Activated CD8-positive, alpha-beta memory T cell treated with anti-CD3 and anti-CD28 coated beads, Interleukin-2, amount 10 ng/mL, durations not matched to agents 7 days and 5 days (primary cell): ENCODE results near the gene PLCD1. TPM values are rescaled to one million over a fixed set of nuclear protein-coding genes. Genes with fewer than 3 reads are reported as not detected.
"Not testable (repeated sequence)": the region's sequence is repeated elsewhere in the genome, so short reads cannot be mapped to it uniquely, and the experiment has no call there.

Source experiments
- ATAC-seq: fragments of 150-1000 bp; cut with Tn5 transposase; one replicate; pipeline ENCODE4 v1.10.0; 2021; ENCODE audit warnings: moderate library complexity
- CTCF ChIA-PET: fragments of 350-600 bp; sonication (Branson Sonifier 250); formaldehyde crosslinking; loops from one replicate; lab custom pipeline; 2021; ENCODE audit warnings: antibody characterized with exemption; lab: Charles Lee
- DNase-seq: peaks from one replicate; pipeline ENCODE4 v3.0.0-alpha.2; 2020
- H3K27ac Mint-ChIP-seq: one replicate; pipeline ENCODE4 v1.8.0; 2021; ENCODE audit warnings: mild to moderate bottlenecking, mixed read lengths
- H3K27me3 Mint-ChIP-seq: one replicate; pipeline ENCODE4 v1.8.0; 2021; ENCODE audit warnings: mixed read lengths
- H3K36me3 Mint-ChIP-seq: one replicate; pipeline ENCODE4 v1.8.0; 2021; ENCODE audit warnings: mild to moderate bottlenecking, mixed read lengths
- H3K4me1 Mint-ChIP-seq: one replicate; pipeline ENCODE4 v1.8.0; 2021; ENCODE audit warnings: mixed read lengths
- H3K4me3 Mint-ChIP-seq: one replicate; pipeline ENCODE4 v1.8.0; 2021; ENCODE audit warnings: mild to moderate bottlenecking, moderate library complexity, mixed read lengths
- H3K9me3 Mint-ChIP-seq: one replicate; pipeline ENCODE4 v1.8.0; 2022; ENCODE audit warnings: low read depth, mixed read lengths
- total RNA-seq, 2 experiments: library from RNA; stranded (reverse); gene quantifications; one replicate each; pipeline ENCODE4 v1.2.3, GENCODE V29; 2021

PLCD1 gene
- total RNA-seq, 2 experiments from 2014 or later: 12.3 to 20.6 TPM

- no peaks in the 10 kb centered on the region for H3K27me3 Mint-ChIP-seq
- H3K4me1 Mint-ChIP-seq: no peaks in the 10 kb centered on the region
- DNase-seq (no peak), ATAC-seq (no peak)
- CTCF ChIA-PET: no interaction called here
- no peak overlapping the region for H3K27ac Mint-ChIP-seq
- H3K9me3 Mint-ChIP-seq: no peaks in the 10 kb centered on the region
- H3K4me3 Mint-ChIP-seq: no peak overlapping the region
- H3K36me3 Mint-ChIP-seq: no peaks in the 10 kb centered on the region
These were observed 18.5 kb upstream of the PLCD1 start for GRCh38 chr3:38047896-38048295.

- no peaks in the 10 kb centered on the region for H3K9me3 Mint-ChIP-seq
- ATAC-seq (no peak), DNase-seq (no peak)
- H3K36me3 Mint-ChIP-seq: no peaks in the 10 kb centered on the region
- CTCF ChIA-PET: no interaction called here
- no peak overlapping the region for H3K4me3 Mint-ChIP-seq
- H3K27ac Mint-ChIP-seq: no peak overlapping the region
- no peaks in the 10 kb centered on the region for H3K27me3 Mint-ChIP-seq
- H3K4me1 Mint-ChIP-seq: no peaks in the 10 kb centered on the region
These were observed 17.4 kb upstream of the PLCD1 start for GRCh38 chr3:38046821-38047220.

- Mint-ChIP-seq H3K9me3 (no peaks in the 10 kb centered on the region), H3K4me3 (no peak overlapping the region), H3K27me3 (no peaks in the 10 kb centered on the region), H3K36me3 (no peaks in the 10 kb centered on the region), H3K4me1 (no peaks in the 10 kb centered on the region), H3K27ac (no peak overlapping the region)
- no peak for DNase-seq
- CTCF ChIA-PET: no interaction called here
- no peak for ATAC-seq
These were observed 16.6 kb upstream of the PLCD1 start for GRCh38 chr3:38046027-38046426.

DNA sequence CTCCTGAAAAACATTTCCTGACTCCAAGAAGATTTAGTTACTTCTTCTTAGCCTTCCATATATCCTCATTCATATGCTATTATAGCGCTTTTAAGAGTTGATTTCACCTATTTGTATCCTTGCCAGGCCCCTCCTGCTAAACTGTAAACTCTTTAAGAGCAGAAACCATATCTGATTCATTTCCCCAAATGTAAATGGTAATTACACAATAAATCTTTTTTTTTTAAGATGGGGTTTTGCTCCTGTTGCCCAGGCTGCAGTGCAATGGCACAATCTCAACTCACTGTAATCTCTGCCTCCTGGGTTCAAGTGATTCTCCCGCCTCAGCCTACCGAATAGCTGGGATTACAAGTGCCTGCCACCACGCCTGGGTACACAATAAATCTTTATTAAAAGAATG, 14.0 kb upstream of the PLCD1 start:
- ATAC-seq (no peak), DNase-seq (no peak)
- Mint-ChIP-seq H3K36me3 (peaks cover 1% of the 10 kb centered on the region), H3K27ac (no peak overlapping the region), H3K4me3 (no peak overlapping the region), H3K9me3 (no peaks in the 10 kb centered on the region), H3K27me3 (peaks cover 2% of the 10 kb centered on the region), H3K4me1 (peaks cover 19% of the 10 kb centered on the region)
- CTCF ChIA-PET: no interaction called here

DNA sequence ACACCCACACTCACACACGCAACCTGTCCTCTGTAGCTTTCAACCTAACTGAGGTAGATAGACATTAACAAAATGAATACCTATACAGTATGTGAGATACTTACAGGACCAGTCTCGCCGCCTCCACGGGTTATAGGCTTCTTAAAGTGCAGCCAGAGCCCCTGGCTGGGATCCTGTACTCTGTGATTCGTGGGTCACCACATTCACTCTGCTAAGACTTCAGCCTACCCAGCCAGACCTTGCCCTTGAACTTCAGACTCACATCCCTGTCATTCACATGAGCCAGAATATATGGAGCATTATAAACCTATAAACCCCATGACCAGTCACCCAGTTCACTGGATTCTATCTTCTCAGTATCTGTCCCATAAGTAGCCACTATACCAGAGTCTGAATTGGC, 11.0 kb upstream of the PLCD1 start:
- Mint-ChIP-seq H3K4me3 (peak overlapping the region; percentile 55), H3K27me3 (peaks cover 2% of the 10 kb centered on the region), H3K36me3 (peaks cover 10% of the 10 kb centered on the region), H3K4me1 (peaks cover 30% of the 10 kb centered on the region), H3K27ac (peak overlapping the region; percentile 95), H3K9me3 (peaks cover 7% of the 10 kb centered on the region)
- CTCF ChIA-PET: interaction anchor here (0.7 to 3.0 kb wide), 7 partner anchors 33 to 185 kb away, joined by 3 to 17 read pairs (median 6); partner anchors contain the start of gene ACAA1
- DNase-seq (no peak), ATAC-seq (no peak)

GRCh38 chr3:38039899-38040261, 10.4 kb upstream of the PLCD1 start:
- ATAC-seq (peak; percentile 37), DNase-seq (peak; percentile 79)
- peaks cover 7% of the 10 kb centered on the region for H3K9me3 Mint-ChIP-seq
- H3K27ac Mint-ChIP-seq: peak overlapping the region; percentile 95
- H3K27me3 Mint-ChIP-seq: peaks cover 2% of the 10 kb centered on the region
- H3K4me3 Mint-ChIP-seq: peak overlapping the region; percentile 55
- H3K36me3 Mint-ChIP-seq: peaks cover 10% of the 10 kb centered on the region
- CTCF ChIA-PET: interaction anchor here (0.7 to 3.0 kb wide), 8 partner anchors 33 to 185 kb away, joined by 3 to 17 read pairs (median 6); partner anchors contain the start of gene ACAA1
- H3K4me1 Mint-ChIP-seq: peaks cover 30% of the 10 kb centered on the region

GRCh38 chr3:38039101-38039898, 9.9 kb upstream of the PLCD1 start, which contains the start of gene DLEC1:
Gene DLEC1, plus strand, starts transcription at chr3:38039208. Its CDS starts 18 bp downstream, at chr3:38039226.
- CTCF ChIA-PET: interaction anchor here (0.7 to 3.0 kb wide), 12 partner anchors 10 to 184 kb away, joined by 3 to 17 read pairs (median 4); partner anchors contain the start of genes ACAA1 and PLCD1
- H3K36me3 Mint-ChIP-seq: peaks cover 10% of the 10 kb centered on the region
- H3K4me1 Mint-ChIP-seq: peaks cover 30% of the 10 kb centered on the region
- H3K27ac Mint-ChIP-seq: peak within 1 kb of the TSS; percentile 95
- peak; percentile 79 for ATAC-seq
- DNase-seq: peak; percentile 97
- peak within 1 kb of the TSS; percentile 55 for H3K4me3 Mint-ChIP-seq
- peaks cover 7% of the 10 kb centered on the region for H3K9me3 Mint-ChIP-seq
- H3K27me3 Mint-ChIP-seq: peaks cover 2% of the 10 kb centered on the region

- peak overlapping the region; percentile 95 for H3K27ac Mint-ChIP-seq
- CTCF ChIA-PET: interaction anchor here (0.8 to 3.0 kb wide), 8 partner anchors 9 to 98 kb away, joined by 3 to 17 read pairs (median 4); partner anchors contain the start of genes ACAA1 and PLCD1
- peaks cover 30% of the 10 kb centered on the region for H3K4me1 Mint-ChIP-seq
- H3K27me3 Mint-ChIP-seq: peaks cover 3% of the 10 kb centered on the region
- peaks cover 7% of the 10 kb centered on the region for H3K9me3 Mint-ChIP-seq
- peaks cover 10% of the 10 kb centered on the region for H3K36me3 Mint-ChIP-seq
- DNase-seq: peak; percentile 61
- peak; percentile 57 for ATAC-seq
- H3K4me3 Mint-ChIP-seq: peak overlapping the region; percentile 55
These were observed 9.0 kb upstream of the PLCD1 start for GRCh38 chr3:38038447-38038911.

DNA sequence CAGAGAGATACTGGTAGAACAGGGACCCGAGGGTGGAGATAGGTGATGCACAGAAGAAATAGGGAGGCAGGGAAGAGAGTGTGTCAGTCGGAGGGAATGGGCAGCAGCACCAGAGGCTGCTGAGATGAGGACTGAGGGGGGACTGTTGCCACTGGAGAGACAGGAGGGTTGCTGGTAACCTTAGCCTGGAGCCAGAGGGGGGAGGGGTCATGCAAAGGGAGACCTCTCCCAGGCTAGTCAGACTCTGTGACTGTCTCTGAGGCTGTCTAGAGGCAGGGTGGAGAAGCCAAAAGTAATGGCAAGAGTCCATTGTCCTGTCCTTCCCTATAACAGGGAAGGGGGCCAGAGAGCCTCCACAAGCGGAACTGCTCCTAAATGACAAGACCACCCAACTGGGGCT, 7.5 kb upstream of the PLCD1 start:
- peaks cover 5% of the 10 kb centered on the region for H3K27me3 Mint-ChIP-seq
- peaks cover 32% of the 10 kb centered on the region for H3K4me1 Mint-ChIP-seq
- no peak overlapping the region for H3K27ac Mint-ChIP-seq
- H3K4me3 Mint-ChIP-seq: no peak overlapping the region
- DNase-seq: no peak
- CTCF ChIA-PET: no interaction called here
- no peak for ATAC-seq
- peaks cover 10% of the 10 kb centered on the region for H3K36me3 Mint-ChIP-seq
- peaks cover 7% of the 10 kb centered on the region for H3K9me3 Mint-ChIP-seq

- Mint-ChIP-seq H3K4me1 (peaks cover 38% of the 10 kb centered on the region), H3K27me3 (peaks cover 5% of the 10 kb centered on the region), H3K27ac (peak overlapping the region; percentile 14), H3K9me3 (peaks cover 7% of the 10 kb centered on the region), H3K4me3 (no peak overlapping the region), H3K36me3 (peaks cover 10% of the 10 kb centered on the region)
- CTCF ChIA-PET: interaction anchor here (0.7 to 1.2 kb wide), 2 partner anchors 310 to 589 kb away, joined by 3 to 4 read pairs; partner anchors contain the start of gene XYLB
- ATAC-seq (no peak), DNase-seq (no peak)
These were observed 6.8 kb upstream of the PLCD1 start for GRCh38 chr3:38036286-38036685.

DNA sequence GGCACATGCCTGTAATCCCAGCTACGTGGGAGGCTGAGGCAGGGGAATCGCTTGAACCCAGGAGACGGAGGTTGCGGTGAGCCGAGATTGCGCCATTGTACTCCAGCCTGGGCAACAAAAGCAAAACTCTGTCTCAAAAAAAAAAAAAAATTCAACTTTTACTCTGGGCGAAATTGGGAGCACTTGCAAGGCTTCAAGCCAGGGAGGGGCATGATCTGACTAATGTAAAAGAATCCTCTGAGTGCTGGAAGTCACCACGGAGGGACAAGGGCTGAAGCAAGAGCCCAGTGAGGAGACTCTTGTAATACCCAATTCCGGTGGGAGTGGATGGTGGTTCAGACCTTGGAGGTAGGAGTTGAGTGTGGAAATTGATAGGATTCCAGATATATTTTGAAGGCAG, 4.9 kb upstream of the PLCD1 start:
- H3K36me3 Mint-ChIP-seq, H3K27ac Mint-ChIP-seq, H3K4me3 Mint-ChIP-seq, DNase-seq, H3K27me3 Mint-ChIP-seq, H3K9me3 Mint-ChIP-seq, ATAC-seq: not testable (repeated sequence)
- H3K4me1 Mint-ChIP-seq: peaks cover 36% of the 10 kb centered on the region
- CTCF ChIA-PET: interaction anchor here (0.7 to 3.5 kb wide), 3 partner anchors 31 to 167 kb away, joined by 3 to 10 read pairs (median 4); no protein-coding TSS in a partner anchor

DNA sequence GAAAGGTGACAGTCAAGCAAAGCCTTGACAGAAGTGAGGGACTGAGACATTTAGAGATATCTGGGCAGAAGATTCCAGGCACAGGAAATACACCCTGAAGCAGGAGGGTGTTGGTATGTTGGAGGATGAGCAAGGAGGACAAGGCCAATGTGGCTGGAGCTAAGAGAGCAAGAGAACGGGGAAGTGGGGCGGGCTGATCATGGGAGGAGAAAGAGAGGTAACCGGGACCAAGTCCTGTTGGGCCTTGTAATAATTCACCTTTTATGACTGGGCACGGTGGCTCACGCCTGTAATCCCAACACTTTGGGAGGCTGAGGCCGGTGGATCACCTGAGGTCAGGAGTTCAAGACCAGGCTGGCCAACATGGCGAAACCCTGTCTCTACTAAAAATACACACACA, 4.1 kb upstream of the PLCD1 start:
- CTCF ChIA-PET: interaction anchor here (0.7 to 3.5 kb wide), 2 partner anchors 30 to 166 kb away, joined by 3 to 10 read pairs; no protein-coding TSS in a partner anchor
- H3K36me3 Mint-ChIP-seq, H3K4me3 Mint-ChIP-seq, H3K27ac Mint-ChIP-seq, ATAC-seq, H3K9me3 Mint-ChIP-seq, H3K27me3 Mint-ChIP-seq, DNase-seq: not testable (repeated sequence)
- peaks cover 29% of the 10 kb centered on the region for H3K4me1 Mint-ChIP-seq

DNA sequence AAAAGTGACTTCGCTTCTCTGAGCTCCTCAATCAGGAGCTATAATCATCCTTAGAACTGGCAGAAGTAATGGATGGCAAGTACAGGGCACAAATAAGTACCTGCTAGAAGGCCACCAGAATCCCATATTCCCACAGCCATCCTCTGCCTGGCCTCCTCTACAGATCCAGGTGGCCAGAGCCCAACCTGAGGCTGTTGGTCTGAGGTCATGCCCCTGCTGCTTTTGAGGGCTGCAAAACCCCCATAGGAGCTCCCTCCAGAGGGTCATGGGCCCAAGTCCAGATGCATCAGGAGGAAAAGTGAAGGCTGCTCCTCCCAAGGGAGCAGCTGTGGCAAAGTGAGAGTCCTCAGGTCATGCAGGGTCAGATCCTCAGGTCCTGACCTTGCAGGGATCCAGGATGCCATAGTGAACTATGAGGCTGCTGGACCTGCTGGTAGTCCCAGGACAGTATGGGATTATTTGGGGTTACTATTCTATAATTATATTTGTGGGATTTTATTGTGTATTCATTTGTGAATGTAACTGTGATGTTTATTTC, 3.0 kb upstream of the PLCD1 start:
- Mint-ChIP-seq H3K27me3 (peaks cover 15% of the 10 kb centered on the region), H3K9me3 (no peaks in the 10 kb centered on the region), H3K4me3 (no peak overlapping the region), H3K4me1 (peaks cover 18% of the 10 kb centered on the region), H3K36me3 (no peaks in the 10 kb centered on the region), H3K27ac (no peak overlapping the region)
- DNase-seq (no peak), ATAC-seq (no peak)
- CTCF ChIA-PET: interaction anchor here (3.5 kb wide), 1 partner anchor 29 kb away, joined by 10 read pairs; no protein-coding TSS in a partner anchor
